Endodermal cell (in vitro differentiated cells): ENCODE measurements around the gene IPMK. TPM values are rescaled to one million over a fixed set of nuclear protein-coding genes. Genes with fewer than 3 reads are reported as not detected.
"Not testable (repeated sequence)": the region's sequence is repeated elsewhere in the genome, so short reads cannot be mapped to it uniquely, and the experiment has no call there.

Source experiments
- DNase-seq: peaks from one replicate; pipeline ENCODE4 v3.0.0-alpha.2; 2017
- H3K27ac ChIP-seq: 2 replicates; pipeline ENCODE4 v1.5.1; 2013; ENCODE audit warnings: mild to moderate bottlenecking, low read depth, low read length, moderate library complexity
- H3K27me3 ChIP-seq: 2 replicates; pipeline ENCODE4 v1.6.1; 2013; ENCODE audit warnings: mild to moderate bottlenecking, low read length, moderate library complexity; ENCODE audit not compliant: insufficient read depth, control insufficient read depth, poor library complexity, severe bottlenecking
- H3K36me3 ChIP-seq: 2 replicates; pipeline ENCODE4 v1.7.0; 2013; ENCODE audit warnings: mild to moderate bottlenecking, low read length, moderate library complexity; ENCODE audit not compliant: control insufficient read depth, insufficient read depth
- H3K4me1 ChIP-seq: one replicate; pipeline ENCODE4 v1.7.0; 2013; ENCODE audit warnings: low read length; ENCODE audit not compliant: control insufficient read depth, insufficient read depth
- H3K4me3 ChIP-seq: 2 replicates; pipeline ENCODE4 v1.5.1; 2013; ENCODE audit warnings: mild to moderate bottlenecking, low read length, moderate library complexity
- H3K9ac ChIP-seq: 2 replicates; pipeline ENCODE4 v1.6.1; 2013; ENCODE audit warnings: mild to moderate bottlenecking, low read length, moderate library complexity; ENCODE audit not compliant: poor library complexity, severe bottlenecking; ENCODE audit errors: extremely low read depth
- H3K9me3 ChIP-seq: 2 replicates; pipeline ENCODE4 v1.6.1; 2013; ENCODE audit warnings: mild to moderate bottlenecking, low read length, moderate library complexity; ENCODE audit not compliant: control insufficient read depth
- H3K27ac Mint-ChIP-seq: 2 replicates; pipeline ENCODE4 v1.8.0; 2020; ENCODE audit warnings: mixed read lengths
- H3K27me3 Mint-ChIP-seq: 2 replicates; pipeline ENCODE4 v1.8.0; 2021; ENCODE audit warnings: mild to moderate bottlenecking, mixed read lengths; ENCODE audit not compliant: insufficient read depth
- H3K36me3 Mint-ChIP-seq: 2 replicates; pipeline ENCODE4 v1.8.0; 2020; ENCODE audit warnings: low read depth, mixed read lengths
- H3K4me1 Mint-ChIP-seq: 2 replicates; pipeline ENCODE4 v1.8.0; 2020; ENCODE audit warnings: mixed read lengths
- H3K4me3 Mint-ChIP-seq: 2 replicates; pipeline ENCODE4 v1.8.0; 2020; ENCODE audit warnings: mild to moderate bottlenecking, moderate library complexity, mixed read lengths
- H3K9me3 Mint-ChIP-seq: 2 replicates; pipeline ENCODE4 v1.8.0; 2020; ENCODE audit warnings: mild to moderate bottlenecking, mixed read lengths
- CTCF ChIP-seq: fragments of 200-600 bp; sonication (generic); conservative IDR thresholded peaks from 2 replicates; pipeline ENCODE4 v1.5.0; 2021; ENCODE audit warnings: antibody characterized with exemption, mild to moderate bottlenecking
- WGBS, 2 experiments: methylation state at CpG; one replicate each; pipeline versions ENCODE4 v1.1.5 to v1.1.7; 2013; ENCODE audit warnings: missing lambda C conversion rate in 2 of 2, mixed read lengths in 1 of 2; ENCODE audit not compliant: insufficient coverage in 1 of 2, insufficient read length in 1 of 2; 5-methylcytosine and 5-hydroxymethylcytosine counted together
- total RNA-seq, 2 donors: library from RNA; stranded (reverse); fragmentation: NEBNext Ultra II Directional in 1 of 2; extraction: Animal tissue kit (Norgen Biotek cat#: 25700) in 1 of 2; gene quantifications; 2 replicates in 1 of 2; 3 replicates in 1 of 2; pipeline ENCODE4 v1.2.1, GENCODE V29; 2021

The IPMK gene
- total RNA-seq, 2 donors from 2014 or later, result 9.3 to 9.4 TPM

GRCh38 chr10:58258977-58259692 is 8.6 kb downstream of the IPMK start:
- no peak overlapping the region for H3K4me3 Mint-ChIP-seq
- Histone ChIP-seq H3K27me3 (no peaks in the 10 kb centered on the region), H3K4me3 (no peak overlapping the region), H3K9me3 (peaks cover 57% of the 10 kb centered on the region), H3K9ac (no peak overlapping the region), H3K36me3 (peaks cover 11% of the 10 kb centered on the region), H3K27ac (no peak overlapping the region), H3K4me1 (no peaks in the 10 kb centered on the region)
- peaks cover 47% of the 10 kb centered on the region for H3K36me3 Mint-ChIP-seq
- no peak overlapping the region for H3K27ac Mint-ChIP-seq
- WGBS, 2 experiments, result 95 to 100% methylated on average over 2 to 4 of the region's 4 CpGs
- no peaks in the 10 kb centered on the region for H3K27me3 Mint-ChIP-seq
- peak; percentile 34 for TF ChIP-seq CTCF
- peaks cover under 1% of the 10 kb centered on the region for H3K4me1 Mint-ChIP-seq
- DNase-seq, result no peak
- H3K9me3 Mint-ChIP-seq, result peaks cover 52% of the 10 kb centered on the region

- not testable (repeated sequence) for H3K4me3 Mint-ChIP-seq, H3K9ac ChIP-seq, H3K27me3 ChIP-seq, H3K4me1 Mint-ChIP-seq, H3K27me3 Mint-ChIP-seq, H3K4me1 ChIP-seq, H3K27ac Mint-ChIP-seq, H3K27ac ChIP-seq
- H3K9me3 ChIP-seq, result peaks cover 84% of the 10 kb centered on the region
- H3K4me3 ChIP-seq, result peak overlapping the region; percentile 57
- peak; percentile 57 for DNase-seq
- Mint-ChIP-seq H3K36me3 (peaks cover 60% of the 10 kb centered on the region), H3K9me3 (peaks cover 67% of the 10 kb centered on the region)
- H3K36me3 ChIP-seq, result peaks cover 14% of the 10 kb centered on the region
- 86 to 88% methylated on average over 4 to 7 of the region's 7 CpGs for WGBS, 2 experiments
Measured at GRCh38 chr10:58256013-58256780, 11.5 kb downstream of the IPMK start.

GRCh38 chr10:58254644-58255043 is 13.1 kb downstream of the IPMK start:
- Histone ChIP-seq H3K27ac (no peak overlapping the region), H3K4me3 (peak overlapping the region; percentile 46), H3K27me3 (no peaks in the 10 kb centered on the region), H3K9me3 (peaks cover 79% of the 10 kb centered on the region), H3K9ac (no peak overlapping the region), H3K4me1 (no peaks in the 10 kb centered on the region), H3K36me3 (peaks cover 13% of the 10 kb centered on the region)
- no peak for DNase-seq
- no peak overlapping the region for H3K27ac Mint-ChIP-seq
- H3K4me1 Mint-ChIP-seq, result no peaks in the 10 kb centered on the region
- no peak overlapping the region for H3K4me3 Mint-ChIP-seq
- 100% methylated on average over 1 of the region's 1 CpG for WGBS, 2 experiments
- TF ChIP-seq CTCF, result no peak
- H3K36me3 Mint-ChIP-seq, result peaks cover 55% of the 10 kb centered on the region
- H3K27me3 Mint-ChIP-seq, result no peaks in the 10 kb centered on the region
- peaks cover 67% of the 10 kb centered on the region for H3K9me3 Mint-ChIP-seq
